GM21619 (cell line): ENCODE results near the gene OR9A2.
"Not testable (repeated sequence)": the region's sequence is repeated elsewhere in the genome, so short reads cannot be mapped to it uniquely, and the experiment has no call there.

Experiments used
- ATAC-seq: cut with Tn5 transposase; IDR thresholded peaks from one replicate; pipeline ENCODE4 v1.9.1; 2021; ENCODE audit not compliant: unreplicated experiment

The OR9A2 gene

GRCh38 chr7:142978402-142978801 is 48.5 kb downstream of the OR9A2 start:
- not testable (repeated sequence) for ATAC-seq
